Measurements from ENCODE around the gene TRAFD1. TPM values are rescaled to one million over a fixed set of nuclear protein-coding genes. Genes with fewer than 3 reads are reported as not detected.

Gene TRAFD1
- total and polyA plus RNA-seq, 2 of the 8 experiments (the other 6 are each of a cell fraction or from before 2014, with no cell fraction given), result 18.1 to 33.1 TPM

DNA sequence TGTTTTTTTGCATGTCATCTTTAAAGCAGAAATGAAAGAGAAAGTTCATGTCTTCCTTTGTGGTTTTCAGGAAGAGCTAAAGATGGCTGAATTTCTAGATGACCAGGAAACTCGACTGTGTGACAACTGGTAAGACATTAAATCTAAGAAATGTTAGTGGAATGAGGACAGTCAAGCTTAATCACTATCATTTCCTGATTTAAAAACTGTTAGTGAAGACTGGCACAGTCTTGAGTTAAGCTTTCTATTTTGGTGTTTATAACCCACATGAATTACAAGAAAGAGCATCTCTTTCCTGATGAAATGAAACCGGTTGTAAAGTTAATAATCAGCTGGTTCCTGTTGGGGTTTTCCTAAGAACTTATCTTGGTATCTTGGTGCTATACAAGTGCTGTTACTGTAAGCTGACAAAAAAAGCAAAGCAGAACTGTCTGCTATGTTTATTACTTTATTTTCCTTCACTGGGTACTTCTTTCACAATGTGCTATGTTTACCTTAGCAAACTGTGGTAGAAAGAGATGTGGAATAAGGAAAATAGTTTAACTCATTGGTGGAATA lies 5.2 kb downstream of the TRAFD1 start:
- H3K14ac ChIP-seq (ENCODE audit: insufficient read length), result no peak overlapping the region
- no peak overlapping the region for H2AFZ ChIP-seq (ENCODE audit: low read length)
- no peak overlapping the region for H3K23ac ChIP-seq (ENCODE audit: insufficient read length)
- H2BK12ac ChIP-seq (ENCODE audit: low read depth, low read length), result no peak overlapping the region
- H4K20me1 ChIP-seq (replicated peaks in 1 of 2; ENCODE audit: control insufficient read depth in 1 of 2, insufficient read depth in 2 of 2, low read length in 2 of 2), result peaks cover 2 to 4% of the 10 kb centered on the region in 2 experiments
- H3K79me2 ChIP-seq (ENCODE audit: control insufficient read depth in 1 of 2, insufficient read depth in 2 of 2, low read length in 2 of 2), result peaks cover 2 to 5% of the 10 kb centered on the region in 2 experiments; a peak in 1 of 4 replicates
- H2BK15ac ChIP-seq (ENCODE audit: low read length), result no peak overlapping the region
- CTCF ChIA-PET (ENCODE audit: partially characterized antibody), result no interaction called here
- H4K91ac ChIP-seq (replicated peaks; ENCODE audit: insufficient read length, low read length), result no peak overlapping the region
- no peaks in the 10 kb centered on the region for H3K9me3 ChIP-seq (ENCODE audit: insufficient read depth in 2 of 2, low read depth in 1 of 2, low read length in 1 of 2)
- H3K27ac ChIP-seq (ENCODE audit: low read depth, low read length), result no peak overlapping the region
- H2BK120ac ChIP-seq (replicated peaks; ENCODE audit: low read depth, low read length), result no peak overlapping the region
- FAIRE-seq (no peak), DNase-seq (ENCODE audit: low read depth in 1 of 2, low spot score in 2 of 2) (no peak)
- H2BK20ac ChIP-seq (ENCODE audit: low read length), result no peak overlapping the region
- H3K9ac ChIP-seq (replicated peaks in 1 of 4; ENCODE audit: extremely low read depth in 1 of 4, low read depth in 3 of 4, low read length in 3 of 4), result no peak overlapping the region
- no peak overlapping the region for H3K4ac ChIP-seq (replicated peaks; ENCODE audit: insufficient read length, low read depth, low read length)
- H3K27me3 ChIP-seq (replicated peaks in 1 of 4; ENCODE audit: control insufficient read depth in 3 of 4, extremely low read depth in 1 of 4, insufficient read depth in 3 of 4, low read length in 3 of 4), result no peaks in the 10 kb centered on the region
- POLR2A ChIA-PET (ENCODE audit: partially characterized antibody), result interaction anchor here (1.2 to 1.6 kb wide), 2 partner anchors 22 to 24 kb away, joined by 3 to 5 read pairs; no protein-coding TSS in a partner anchor
- no peak overlapping the region for H3K4me3 ChIP-seq (ENCODE audit: extremely low read depth in 1 of 4, insufficient read depth in 2 of 4, low read depth in 3 of 4, low read length in 4 of 4)
- peaks cover 4% of the 10 kb centered on the region; the same call in 1 of the 2 replicates for H3K23me2 ChIP-seq (ENCODE audit: low read depth, low read length)
- H3K56ac ChIP-seq (replicated peaks; ENCODE audit: insufficient read length, low read depth, low read length), result no peak overlapping the region
- no peaks in the 10 kb centered on the region for H3K79me1 ChIP-seq (ENCODE audit: low read depth, low read length)
- H3K4me2 ChIP-seq (ENCODE audit: insufficient read depth in 1 of 2, low read depth in 2 of 2, low read length in 2 of 2), result no peak overlapping the region
- no peak overlapping the region for H4K5ac ChIP-seq (ENCODE audit: insufficient read length, low read depth, low read length)
- H3K36me3 ChIP-seq (ENCODE audit: control insufficient read depth in 2 of 4, insufficient read depth in 4 of 4, low read length in 3 of 4), result peaks cover 0 to 15% (median 9%) of the 10 kb centered on the region in 4 experiments; a peak in 5 of 8 replicates
- no peak overlapping the region for H4K8ac ChIP-seq (ENCODE audit: extremely low read depth, insufficient read depth, low read length)
- H2AK5ac ChIP-seq (ENCODE audit: low read depth, low read length), result no peak overlapping the region
- no peak overlapping the region for H2BK5ac ChIP-seq (ENCODE audit: low read depth, low read length)
- peaks cover 0 to 3% (median 0%) of the 10 kb centered on the region in 4 experiments; a peak in 3 of 7 replicates for H3K4me1 ChIP-seq (replicated peaks in 1 of 4; ENCODE audit: control insufficient read depth in 3 of 4, insufficient read depth in 4 of 4, low read length in 3 of 4)
- no peak overlapping the region for H3K18ac ChIP-seq (ENCODE audit: extremely low read depth, low read length)
- WGBS, 2 experiments (ENCODE audit: extremely low coverage in 1 of 2, insufficient coverage in 1 of 2, insufficient read length in 1 of 2, insufficient replicate concordance in 2 of 2, low coverage in 1 of 2, low lambda C conversion rate in 2 of 2, missing lambda C conversion rate in 1 of 2), result 87% methylated on average over 2 of the region's 2 CpGs; no CpG with 5 or more reads in 1 of the 2 experiments
- TF ChIP-seq JUN (IDR thresholded peaks at IDR 0.05; ENCODE audit: low read depth, low read length) (no peak), NANOG (IDR thresholded peaks at IDR 0.05; ENCODE audit: insufficient read depth, low read depth, low read length, poor library complexity, severe bottlenecking) (no peak), RNF2 (IDR thresholded peaks at IDR 0.05; ENCODE audit: borderline replicate concordance, low read depth, low read length, missing control alignments, poor library complexity, severe bottlenecking) (no peak), SIRT6 (IDR thresholded peaks at IDR 0.05; ENCODE audit: low read length) (no peak), RFX5 (IDR thresholded peaks at IDR 0.05; ENCODE audit: borderline replicate concordance, low read depth, low read length) (no peak), KDM1A (IDR thresholded peaks at IDR 0.05; ENCODE audit: borderline replicate concordance, low read length) (no peak), GTF2F1 (IDR thresholded peaks at IDR 0.05; ENCODE audit: borderline replicate concordance, low read depth, low read length) (no peak), CHD2 (IDR thresholded peaks at IDR 0.05; ENCODE audit: low read length) (no peak), EZH2 (IDR thresholded peaks at IDR 0.05; ENCODE audit: low read depth, low read length, severe bottlenecking) (no peak), CBX5 (IDR thresholded peaks at IDR 0.05; ENCODE audit: low read depth, low read length) (no peak), BCL11A (IDR thresholded peaks at IDR 0.05; ENCODE audit: low read depth in 2 of 2, low read length in 2 of 2) (no peak), TAF1 (IDR thresholded peaks at IDR 0.05; ENCODE audit: low read depth, low read length) (no peak)
- TF ChIP-seq, protein P1, sequence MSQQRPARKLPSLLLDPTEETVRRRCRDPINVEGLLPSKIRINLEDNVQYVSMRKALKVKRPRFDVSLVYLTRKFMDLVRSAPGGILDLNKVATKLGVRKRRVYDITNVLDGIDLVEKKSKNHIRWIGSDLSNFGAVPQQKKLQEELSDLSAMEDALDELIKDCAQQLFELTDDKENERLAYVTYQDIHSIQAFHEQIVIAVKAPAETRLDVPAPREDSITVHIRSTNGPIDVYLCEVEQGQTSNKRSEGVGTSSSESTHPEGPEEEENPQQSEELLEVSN (IDR thresholded peaks at IDR 0.05), result no peak

Data from H1 (cell line).